ENCODE results near the gene TRIP10. TPM values are rescaled to one million over a fixed set of nuclear protein-coding genes. Genes with fewer than 3 reads are reported as not detected.
A peak's percentile ranks its signal among the peaks of the same experiment; 100 is the strongest.

Gene TRIP10
- total RNA-seq, 2 donors from 2014 or later: 49.0 to 68.4 TPM

GRCh38 chr19:6714749-6715555 is 24.5 kb upstream of the TRIP10 start:
- peaks cover 3 to 5% of the 10 kb centered on the region in 2 donors for H3K9me3 Mint-ChIP-seq
- no peak for ATAC-seq (replicated peaks in 1 of 2)
- H3K27ac Mint-ChIP-seq: no peak overlapping the region
- H3K36me3 Mint-ChIP-seq (ENCODE audit: insufficient read depth in 2 of 2): peaks cover 0 to 4% of the 10 kb centered on the region in 2 donors
- H3K4me1 Mint-ChIP-seq (ENCODE audit: low read depth): peaks cover 19% of the 10 kb centered on the region
- H3K27me3 Mint-ChIP-seq (ENCODE audit: low read depth): peaks cover 26% of the 10 kb centered on the region
- DNase-seq: no peak
- H3K4me3 Mint-ChIP-seq: no peak overlapping the region

- Mint-ChIP-seq H3K4me1 (ENCODE audit: low read depth) (peaks cover 16% of the 10 kb centered on the region), H3K4me3 (no peak overlapping the region), H3K27me3 (ENCODE audit: low read depth) (peaks cover 9% of the 10 kb centered on the region), H3K27ac (no peak overlapping the region), H3K36me3 (ENCODE audit: insufficient read depth in 2 of 2) (peaks cover 0 to 4% of the 10 kb centered on the region in 2 donors), H3K9me3 (peaks cover 3 to 5% of the 10 kb centered on the region in 2 donors)
- ATAC-seq (replicated peaks in 1 of 2): no peak
- DNase-seq: no peak
These were observed 22.9 kb upstream of the TRIP10 start for GRCh38 chr19:6716610-6716970.

- no peak for ATAC-seq (replicated peaks in 1 of 2)
- H3K9me3 Mint-ChIP-seq: peaks cover 3 to 5% of the 10 kb centered on the region in 2 donors
- DNase-seq: no peak
- H3K4me1 Mint-ChIP-seq (ENCODE audit: low read depth): peaks cover 20% of the 10 kb centered on the region
- no peak overlapping the region for H3K27ac Mint-ChIP-seq
- peaks cover 7% of the 10 kb centered on the region for H3K27me3 Mint-ChIP-seq (ENCODE audit: low read depth)
- no peak overlapping the region for H3K4me3 Mint-ChIP-seq
- H3K36me3 Mint-ChIP-seq (ENCODE audit: insufficient read depth in 2 of 2): peaks cover 0 to 4% of the 10 kb centered on the region in 2 donors
These were observed 22.4 kb upstream of the TRIP10 start for GRCh38 chr19:6717036-6717435.

GRCh38 chr19:6717441-6717971 is 22.0 kb upstream of the TRIP10 start:
- no peak overlapping the region for H3K27ac Mint-ChIP-seq
- H3K9me3 Mint-ChIP-seq: peaks cover 3 to 5% of the 10 kb centered on the region in 2 donors
- no peak for DNase-seq
- H3K36me3 Mint-ChIP-seq (ENCODE audit: insufficient read depth in 2 of 2): peaks cover 0 to 4% of the 10 kb centered on the region in 2 donors
- no peak overlapping the region for H3K4me3 Mint-ChIP-seq
- H3K27me3 Mint-ChIP-seq (ENCODE audit: low read depth): peaks cover 7% of the 10 kb centered on the region
- peaks cover 24% of the 10 kb centered on the region for H3K4me1 Mint-ChIP-seq (ENCODE audit: low read depth)
- no peak for ATAC-seq (replicated peaks in 1 of 2)

- Mint-ChIP-seq H3K27ac (no peak overlapping the region), H3K9me3 (peaks cover 3 to 5% of the 10 kb centered on the region in 2 donors), H3K36me3 (ENCODE audit: insufficient read depth in 2 of 2) (peaks cover 0 to 4% of the 10 kb centered on the region in 2 donors), H3K4me1 (ENCODE audit: low read depth) (peaks cover 26% of the 10 kb centered on the region), H3K27me3 (ENCODE audit: low read depth) (peaks cover 7% of the 10 kb centered on the region), H3K4me3 (no peak overlapping the region)
- DNase-seq (peak in 1 of 2 donors; percentile 26), ATAC-seq (replicated peaks in 1 of 2) (peak; percentile 10 to 22)
These were observed 21.3 kb upstream of the TRIP10 start for GRCh38 chr19:6718111-6718740.

- peaks cover 7% of the 10 kb centered on the region for H3K27me3 Mint-ChIP-seq (ENCODE audit: low read depth)
- H3K9me3 Mint-ChIP-seq: peaks cover 3 to 5% of the 10 kb centered on the region in 2 donors
- ATAC-seq (replicated peaks in 1 of 2): peak; percentile 53 to 64
- H3K36me3 Mint-ChIP-seq (ENCODE audit: insufficient read depth in 2 of 2): peaks cover 0 to 4% of the 10 kb centered on the region in 2 donors
- H3K4me3 Mint-ChIP-seq: no peak overlapping the region
- peaks cover 26% of the 10 kb centered on the region for H3K4me1 Mint-ChIP-seq (ENCODE audit: low read depth)
- DNase-seq: peak; percentile 29 to 33
- no peak overlapping the region for H3K27ac Mint-ChIP-seq
These were observed 20.5 kb upstream of the TRIP10 start for GRCh38 chr19:6718741-6719539.

- Mint-ChIP-seq H3K27me3 (ENCODE audit: low read depth) (peaks cover 7% of the 10 kb centered on the region), H3K4me1 (ENCODE audit: low read depth) (peaks cover 26% of the 10 kb centered on the region), H3K4me3 (no peak overlapping the region), H3K27ac (no peak overlapping the region), H3K36me3 (ENCODE audit: insufficient read depth in 2 of 2) (peaks cover 0 to 4% of the 10 kb centered on the region in 2 donors), H3K9me3 (peaks cover 3 to 5% of the 10 kb centered on the region in 2 donors)
- ATAC-seq (replicated peaks in 1 of 2): no peak
- DNase-seq: no peak
These were observed 20.0 kb upstream of the TRIP10 start for GRCh38 chr19:6719540-6719861.

- ATAC-seq (replicated peaks in 1 of 2): no peak
- H3K4me3 Mint-ChIP-seq: no peak overlapping the region
- H3K4me1 Mint-ChIP-seq (ENCODE audit: low read depth): peaks cover 26% of the 10 kb centered on the region
- peaks cover 7% of the 10 kb centered on the region for H3K27me3 Mint-ChIP-seq (ENCODE audit: low read depth)
- DNase-seq: no peak
- H3K27ac Mint-ChIP-seq: no peak overlapping the region
- H3K36me3 Mint-ChIP-seq (ENCODE audit: insufficient read depth in 2 of 2): peaks cover 0 to 4% of the 10 kb centered on the region in 2 donors
- peaks cover 3 to 5% of the 10 kb centered on the region in 2 donors for H3K9me3 Mint-ChIP-seq
These were observed 19.5 kb upstream of the TRIP10 start for GRCh38 chr19:6719992-6720368.

GRCh38 chr19:6720369-6721137 is 18.9 kb upstream of the TRIP10 start, which contains the start of gene C3:
TSS of gene C3 (minus strand) at chr19:6720650. CDS start at chr19:6720589, 61 bp downstream.
- Mint-ChIP-seq H3K9me3 (peaks cover 3 to 5% of the 10 kb centered on the region in 2 donors), H3K27me3 (ENCODE audit: low read depth) (peaks cover 7% of the 10 kb centered on the region), H3K36me3 (ENCODE audit: insufficient read depth in 2 of 2) (peaks cover 0 to 4% of the 10 kb centered on the region in 2 donors), H3K27ac (no peak within 1 kb of the TSS), H3K4me3 (no peak within 1 kb of the TSS), H3K4me1 (ENCODE audit: low read depth) (peaks cover 26% of the 10 kb centered on the region)
- DNase-seq: no peak
- ATAC-seq (replicated peaks in 1 of 2): peak; percentile 22

- no peak for ATAC-seq (replicated peaks in 1 of 2)
- peaks cover 7% of the 10 kb centered on the region for H3K27me3 Mint-ChIP-seq (ENCODE audit: low read depth)
- peaks cover 3 to 5% of the 10 kb centered on the region in 2 donors for H3K9me3 Mint-ChIP-seq
- peaks cover 26% of the 10 kb centered on the region for H3K4me1 Mint-ChIP-seq (ENCODE audit: low read depth)
- H3K36me3 Mint-ChIP-seq (ENCODE audit: insufficient read depth in 2 of 2): peaks cover 0 to 4% of the 10 kb centered on the region in 2 donors
- H3K27ac Mint-ChIP-seq: no peak overlapping the region
- DNase-seq: no peak
- H3K4me3 Mint-ChIP-seq: no peak overlapping the region
These were observed 18.4 kb upstream of the TRIP10 start for GRCh38 chr19:6721138-6721474.

GRCh38 chr19:6721773-6722172 is 17.7 kb upstream of the TRIP10 start:
- no peak overlapping the region for H3K4me3 Mint-ChIP-seq
- peaks cover 0 to 4% of the 10 kb centered on the region in 2 donors for H3K36me3 Mint-ChIP-seq (ENCODE audit: insufficient read depth in 2 of 2)
- peaks cover 26% of the 10 kb centered on the region for H3K4me1 Mint-ChIP-seq (ENCODE audit: low read depth)
- H3K9me3 Mint-ChIP-seq: peaks cover 3 to 5% of the 10 kb centered on the region in 2 donors
- ATAC-seq (replicated peaks in 1 of 2): no peak
- peaks cover 7% of the 10 kb centered on the region for H3K27me3 Mint-ChIP-seq (ENCODE audit: low read depth)
- DNase-seq: no peak
- H3K27ac Mint-ChIP-seq: no peak overlapping the region

GRCh38 chr19:6723108-6723618 is 16.3 kb upstream of the TRIP10 start:
- Mint-ChIP-seq H3K9me3 (no peaks in the 10 kb centered on the region), H3K36me3 (ENCODE audit: insufficient read depth in 2 of 2) (no peaks in the 10 kb centered on the region), H3K4me1 (ENCODE audit: low read depth) (peaks cover 17% of the 10 kb centered on the region), H3K4me3 (no peak overlapping the region), H3K27ac (no peak overlapping the region), H3K27me3 (ENCODE audit: low read depth) (no peaks in the 10 kb centered on the region)
- no peak for DNase-seq
- ATAC-seq (replicated peaks in 1 of 2): no peak

Data from activated T-cell treated with anti-CD3 and anti-CD28 coated beads, Interleukin-2, amount 50 U/mL, for 72 hours (primary cell).